Suprapubic skin (tissue), 4 donors: ENCODE measurements around the gene LRRC37B.
"Not testable (repeated sequence)": the region's sequence is repeated elsewhere in the genome, so short reads cannot be mapped to it uniquely, and the experiment has no call there.

Source experiments
- EP300 ChIP-seq: sonication (generic); formaldehyde crosslinking; IDR thresholded peaks from one replicate; pipeline ENCODE4 v1.6.1; 2017; ENCODE audit warnings: antibody characterized with exemption
- POLR2A ChIP-seq, 2 donors: fragments of 450-650 bp; IDR thresholded peaks; one replicate each; pipeline ENCODE4 v1.6.1; 2017; ENCODE audit warnings: antibody characterized with exemption in 2 of 2, mild to moderate bottlenecking in 2 of 2, moderate library complexity in 2 of 2
- POLR2AphosphoS5 ChIP-seq, 3 donors: sonication (generic); formaldehyde crosslinking; IDR thresholded peaks; one replicate each; pipeline ENCODE4 v1.6.1; 2017; ENCODE audit warnings: antibody characterized with exemption in 3 of 3
- TF ChIP-seq, protein P1 (sequence below), 2 donors: fragments of 200-600 bp in 1 of 2; fragments of 450-650 bp in 1 of 2; sonication (generic) in 1 of 2; IDR thresholded peaks; one replicate each; pipeline ENCODE4 v1.5.1; 2016 to 2019; ENCODE audit warnings: antibody characterized with exemption in 2 of 2, mild to moderate bottlenecking in 1 of 2, moderate library complexity in 1 of 2

DNA sequence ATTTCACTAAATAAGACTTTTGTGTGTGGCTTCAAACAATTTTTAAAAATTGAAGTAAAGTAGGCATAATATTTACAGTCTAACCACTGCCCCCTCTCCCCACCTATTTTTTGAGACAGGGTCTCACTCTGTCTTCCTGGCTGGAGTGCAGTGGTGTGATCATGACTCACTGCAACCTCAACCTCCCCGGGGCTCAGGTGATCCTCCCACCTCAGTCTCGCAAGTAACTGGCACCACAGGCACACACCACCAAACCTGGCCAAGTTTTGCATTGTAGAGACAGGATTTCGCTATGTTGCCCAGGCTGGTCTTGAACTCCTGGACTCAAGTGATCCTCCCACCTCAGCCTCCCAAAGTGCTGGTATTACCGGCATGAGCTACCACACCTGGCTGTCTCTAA, 47.8 kb downstream of the LRRC37B start:
- TF ChIP-seq, protein P1, sequence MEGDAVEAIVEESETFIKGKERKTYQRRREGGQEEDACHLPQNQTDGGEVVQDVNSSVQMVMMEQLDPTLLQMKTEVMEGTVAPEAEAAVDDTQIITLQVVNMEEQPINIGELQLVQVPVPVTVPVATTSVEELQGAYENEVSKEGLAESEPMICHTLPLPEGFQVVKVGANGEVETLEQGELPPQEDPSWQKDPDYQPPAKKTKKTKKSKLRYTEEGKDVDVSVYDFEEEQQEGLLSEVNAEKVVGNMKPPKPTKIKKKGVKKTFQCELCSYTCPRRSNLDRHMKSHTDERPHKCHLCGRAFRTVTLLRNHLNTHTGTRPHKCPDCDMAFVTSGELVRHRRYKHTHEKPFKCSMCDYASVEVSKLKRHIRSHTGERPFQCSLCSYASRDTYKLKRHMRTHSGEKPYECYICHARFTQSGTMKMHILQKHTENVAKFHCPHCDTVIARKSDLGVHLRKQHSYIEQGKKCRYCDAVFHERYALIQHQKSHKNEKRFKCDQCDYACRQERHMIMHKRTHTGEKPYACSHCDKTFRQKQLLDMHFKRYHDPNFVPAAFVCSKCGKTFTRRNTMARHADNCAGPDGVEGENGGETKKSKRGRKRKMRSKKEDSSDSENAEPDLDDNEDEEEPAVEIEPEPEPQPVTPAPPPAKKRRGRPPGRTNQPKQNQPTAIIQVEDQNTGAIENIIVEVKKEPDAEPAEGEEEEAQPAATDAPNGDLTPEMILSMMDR (IDR thresholded peaks at IDR 0.05): not testable (repeated sequence)
- not testable (repeated sequence) for TF ChIP-seq EP300; POLR2AphosphoS5 (IDR thresholded peaks at IDR 0.05); POLR2A (IDR thresholded peaks at IDR 0.05)
